HFF-Myc (cell line): Measurements from ENCODE around the gene SSH2.
"Not testable (repeated sequence)": the region's sequence is repeated elsewhere in the genome, so short reads cannot be mapped to it uniquely, and the experiment has no call there.

Experiments
- DNase-seq: peaks from one replicate; pipeline ENCODE4 v3.0.0-alpha.2; 2011; ENCODE audit warnings: low read depth; ENCODE audit errors: extremely low read depth
- H3K4me3 ChIP-seq: replicated peaks from 2 replicates; pipeline ENCODE4 v1.5.1; 2011; ENCODE audit warnings: low read depth, mild to moderate bottlenecking, control low read depth, low read length
- TF ChIP-seq, protein P1 (sequence below): IDR thresholded peaks from 2 replicates; pipeline ENCODE4 v1.5.1; 2012; ENCODE audit warnings: mild to moderate bottlenecking, low read depth, low read length, control low read depth; ENCODE audit errors: missing control alignments

The SSH2 gene

DNA sequence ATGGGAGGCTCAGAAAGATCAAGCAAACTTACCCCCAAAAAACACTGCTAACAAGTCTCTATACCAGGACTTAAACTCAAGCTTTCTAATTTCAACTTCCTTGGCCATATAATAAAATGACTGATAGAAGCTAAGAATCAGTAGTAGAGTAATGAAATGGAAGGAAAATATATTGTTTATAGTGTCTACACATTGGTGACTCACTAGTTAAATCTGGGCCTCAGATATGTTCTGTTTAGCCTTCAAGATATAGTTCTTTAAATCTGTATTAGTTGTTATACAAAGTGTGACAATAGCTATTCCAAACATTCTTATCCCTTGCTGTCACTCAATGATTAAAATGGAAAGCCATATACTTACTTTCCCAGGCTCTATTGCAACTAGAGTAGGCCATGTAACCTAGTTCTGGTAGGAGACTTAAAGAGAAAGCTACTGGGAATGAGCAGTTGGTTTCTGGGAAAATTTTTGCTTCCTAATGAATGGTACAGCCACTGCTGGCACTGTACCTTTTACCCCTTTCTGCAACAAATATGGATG, 18.3 kb downstream of the SSH2 start:
- DNase-seq: no peak
- no peak overlapping the region for H3K4me3 ChIP-seq
- TF ChIP-seq, protein P1, sequence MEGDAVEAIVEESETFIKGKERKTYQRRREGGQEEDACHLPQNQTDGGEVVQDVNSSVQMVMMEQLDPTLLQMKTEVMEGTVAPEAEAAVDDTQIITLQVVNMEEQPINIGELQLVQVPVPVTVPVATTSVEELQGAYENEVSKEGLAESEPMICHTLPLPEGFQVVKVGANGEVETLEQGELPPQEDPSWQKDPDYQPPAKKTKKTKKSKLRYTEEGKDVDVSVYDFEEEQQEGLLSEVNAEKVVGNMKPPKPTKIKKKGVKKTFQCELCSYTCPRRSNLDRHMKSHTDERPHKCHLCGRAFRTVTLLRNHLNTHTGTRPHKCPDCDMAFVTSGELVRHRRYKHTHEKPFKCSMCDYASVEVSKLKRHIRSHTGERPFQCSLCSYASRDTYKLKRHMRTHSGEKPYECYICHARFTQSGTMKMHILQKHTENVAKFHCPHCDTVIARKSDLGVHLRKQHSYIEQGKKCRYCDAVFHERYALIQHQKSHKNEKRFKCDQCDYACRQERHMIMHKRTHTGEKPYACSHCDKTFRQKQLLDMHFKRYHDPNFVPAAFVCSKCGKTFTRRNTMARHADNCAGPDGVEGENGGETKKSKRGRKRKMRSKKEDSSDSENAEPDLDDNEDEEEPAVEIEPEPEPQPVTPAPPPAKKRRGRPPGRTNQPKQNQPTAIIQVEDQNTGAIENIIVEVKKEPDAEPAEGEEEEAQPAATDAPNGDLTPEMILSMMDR: no peak

DNA sequence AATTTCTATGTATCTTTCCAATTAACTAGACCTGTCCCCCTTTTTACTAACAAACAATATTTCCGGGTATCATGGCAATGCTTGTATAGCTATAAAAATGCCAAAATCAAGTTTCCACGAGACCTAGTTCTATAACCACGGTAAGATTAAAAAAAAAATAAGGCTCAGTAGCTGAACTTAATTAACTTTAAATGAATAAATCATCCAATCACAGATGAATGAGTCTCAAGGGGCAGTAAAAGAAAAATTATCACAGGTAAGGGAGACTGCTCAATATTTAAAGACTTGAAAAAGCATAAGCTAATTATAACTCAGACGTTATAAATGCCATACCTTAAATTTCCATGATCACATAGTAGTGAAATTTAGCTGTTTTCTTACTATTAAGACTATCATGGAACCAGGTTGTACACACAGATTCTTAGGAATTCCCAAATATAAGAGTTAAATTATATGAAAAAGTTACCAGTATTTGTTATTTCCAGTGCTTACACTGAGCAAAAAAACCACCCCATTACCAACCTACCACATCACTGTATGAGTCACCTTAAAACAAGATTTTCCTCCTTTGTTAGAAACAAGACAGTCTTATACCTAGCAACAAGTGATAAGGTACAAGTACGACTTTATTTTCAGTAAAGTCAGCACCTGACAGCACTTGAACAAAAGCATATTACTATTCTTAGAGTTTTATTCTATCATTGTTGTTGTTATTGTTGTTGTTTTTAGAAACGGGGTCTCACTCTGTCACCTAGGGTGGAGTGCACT, 20.6 kb downstream of the SSH2 start:
- DNase-seq: no peak
- no peak overlapping the region for H3K4me3 ChIP-seq
- TF ChIP-seq, protein P1: no peak

DNA sequence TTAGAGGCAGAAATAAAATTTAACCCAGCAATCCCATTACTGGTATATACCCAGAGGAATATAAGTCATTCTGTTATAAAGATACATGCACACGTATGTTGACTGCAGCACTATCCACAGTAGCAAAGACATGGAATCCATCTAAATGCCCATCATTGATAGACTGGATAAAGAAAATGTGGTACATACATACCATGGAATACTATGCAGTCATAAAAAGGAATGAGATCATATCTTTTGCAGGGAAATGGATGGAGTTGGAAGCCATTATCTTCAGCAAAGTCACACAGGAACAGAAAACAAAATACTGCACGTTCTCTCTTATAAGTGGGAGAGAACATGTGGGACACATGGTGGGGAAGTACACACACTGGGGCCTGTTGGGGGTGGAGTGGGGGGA, 23.1 kb downstream of the SSH2 start:
- no peak for DNase-seq
- H3K4me3 ChIP-seq: no peak overlapping the region
- TF ChIP-seq, protein P1: no peak

GRCh38 chr17:29905879-29906167, 24.2 kb downstream of the SSH2 start:
- no peak overlapping the region for H3K4me3 ChIP-seq
- TF ChIP-seq, protein P1: no peak
- DNase-seq: no peak

GRCh38 chr17:29905086-29905878, 24.7 kb downstream of the SSH2 start:
- H3K4me3 ChIP-seq: no peak overlapping the region
- TF ChIP-seq, protein P1: no peak
- no peak for DNase-seq

GRCh38 chr17:29903471-29903870, 26.6 kb downstream of the SSH2 start:
- no peak overlapping the region for H3K4me3 ChIP-seq
- DNase-seq: no peak
- TF ChIP-seq, protein P1: no peak

DNA sequence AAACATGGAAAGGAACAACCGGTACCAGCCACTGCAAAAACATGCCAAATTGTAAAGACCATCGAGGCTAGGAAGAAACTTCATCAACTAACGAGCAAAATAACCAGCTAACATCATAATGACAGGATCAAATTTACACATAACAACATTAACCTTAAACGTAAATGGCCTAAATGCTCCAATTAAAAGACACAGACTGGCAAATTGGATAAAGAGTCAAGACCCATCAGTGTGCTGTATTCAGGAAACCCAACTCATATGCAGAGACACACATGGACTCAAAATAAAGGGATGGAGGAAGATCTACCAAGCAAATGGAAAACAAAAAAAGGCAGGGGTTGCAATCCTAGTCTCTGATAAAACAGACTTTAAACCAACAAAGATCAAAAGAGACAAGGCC, 32.9 kb downstream of the SSH2 start:
- DNase-seq, H3K4me3 ChIP-seq: not testable (repeated sequence)
